DMS 273 treated with DMSO at 0.1 percent for 48 hours (cell line): ENCODE measurements around the gene PTCRA.

Experiments
- DNase-seq: peaks from one replicate; lab custom pipeline; 2025; lab: John Stamatoyannopoulos, UW

The PTCRA gene

GRCh38 chr6:42973926-42974325, 58.1 kb downstream of the PTCRA start:
- no peak for DNase-seq

- no peak for DNase-seq
Observed at GRCh38 chr6:42974919-42975505, 59.2 kb downstream of the PTCRA start.
